ENCODE data around the gene SLC7A5. TPM values are rescaled to one million over a fixed set of nuclear protein-coding genes. Genes with fewer than 3 reads are reported as not detected.
"Not testable (repeated sequence)": the region's sequence is repeated elsewhere in the genome, so short reads cannot be mapped to it uniquely, and the experiment has no call there.

The SLC7A5 gene
- polyA plus RNA-seq, 1 experiment = 17.9 TPM

DNA sequence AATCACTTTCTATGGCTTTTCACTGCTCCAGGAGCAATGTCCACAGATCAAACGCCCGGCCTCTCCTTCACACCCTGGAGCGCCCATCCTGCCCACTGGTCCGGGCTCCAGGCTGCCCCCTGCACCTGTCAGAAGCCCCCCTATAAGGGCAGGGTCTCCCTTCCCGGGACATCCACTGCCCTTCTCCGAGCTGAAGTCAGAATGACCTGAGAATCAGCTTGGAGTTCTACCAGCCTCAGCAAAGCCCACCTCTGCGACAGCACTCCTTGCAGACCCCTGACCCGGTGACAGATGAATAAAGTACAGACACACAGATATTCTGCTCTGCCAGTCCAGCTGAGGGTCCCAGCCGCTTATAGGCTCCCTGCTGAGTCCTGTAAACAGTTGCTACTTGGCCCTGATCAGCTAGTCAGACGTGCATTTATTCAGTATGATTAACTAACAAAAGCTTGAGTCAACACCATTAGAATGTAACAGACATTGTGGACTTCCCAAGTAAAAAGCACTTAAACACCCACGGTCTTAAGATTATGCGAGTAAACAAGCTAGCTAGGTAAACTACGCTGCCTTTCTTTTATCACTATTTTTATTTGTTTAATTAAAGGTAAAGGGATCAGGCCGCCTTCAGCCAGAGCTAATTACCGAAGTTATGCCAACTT, 4.8 kb downstream of the SLC7A5 start:
- no peaks in the 10 kb centered on the region for H3K27me3 ChIP-seq (ENCODE audit: control insufficient read depth, insufficient read depth, low read length)
- DNase-seq (ENCODE audit: low read depth, low spot score) = no peak
- ChIA-PET CTCF (interaction anchor here (2.9 to 3.9 kb wide), 2 partner anchors 15 to 85 kb away, joined by 13 to 14 read pairs; no protein-coding TSS in a partner anchor), POLR2A (interaction anchor here (0.7 to 0.8 kb wide), 2 partner anchors 8 to 12 kb away, joined by 4 to 9 read pairs; no protein-coding TSS in a partner anchor)
- no peak overlapping the region for H3K27ac ChIP-seq (ENCODE audit: low read depth, low read length)
- H3K9me3 ChIP-seq (ENCODE audit: control insufficient read depth, insufficient read depth, low read length) = peaks cover under 1% of the 10 kb centered on the region; the same call in 1 of the 2 replicates
- H3K4me3 ChIP-seq (ENCODE audit: low read depth, low read length) = no peak overlapping the region
- TF ChIP-seq, protein P1, sequence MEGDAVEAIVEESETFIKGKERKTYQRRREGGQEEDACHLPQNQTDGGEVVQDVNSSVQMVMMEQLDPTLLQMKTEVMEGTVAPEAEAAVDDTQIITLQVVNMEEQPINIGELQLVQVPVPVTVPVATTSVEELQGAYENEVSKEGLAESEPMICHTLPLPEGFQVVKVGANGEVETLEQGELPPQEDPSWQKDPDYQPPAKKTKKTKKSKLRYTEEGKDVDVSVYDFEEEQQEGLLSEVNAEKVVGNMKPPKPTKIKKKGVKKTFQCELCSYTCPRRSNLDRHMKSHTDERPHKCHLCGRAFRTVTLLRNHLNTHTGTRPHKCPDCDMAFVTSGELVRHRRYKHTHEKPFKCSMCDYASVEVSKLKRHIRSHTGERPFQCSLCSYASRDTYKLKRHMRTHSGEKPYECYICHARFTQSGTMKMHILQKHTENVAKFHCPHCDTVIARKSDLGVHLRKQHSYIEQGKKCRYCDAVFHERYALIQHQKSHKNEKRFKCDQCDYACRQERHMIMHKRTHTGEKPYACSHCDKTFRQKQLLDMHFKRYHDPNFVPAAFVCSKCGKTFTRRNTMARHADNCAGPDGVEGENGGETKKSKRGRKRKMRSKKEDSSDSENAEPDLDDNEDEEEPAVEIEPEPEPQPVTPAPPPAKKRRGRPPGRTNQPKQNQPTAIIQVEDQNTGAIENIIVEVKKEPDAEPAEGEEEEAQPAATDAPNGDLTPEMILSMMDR (IDR thresholded peaks at IDR 0.05; ENCODE audit: low read depth, low read length) = no peak

DNA sequence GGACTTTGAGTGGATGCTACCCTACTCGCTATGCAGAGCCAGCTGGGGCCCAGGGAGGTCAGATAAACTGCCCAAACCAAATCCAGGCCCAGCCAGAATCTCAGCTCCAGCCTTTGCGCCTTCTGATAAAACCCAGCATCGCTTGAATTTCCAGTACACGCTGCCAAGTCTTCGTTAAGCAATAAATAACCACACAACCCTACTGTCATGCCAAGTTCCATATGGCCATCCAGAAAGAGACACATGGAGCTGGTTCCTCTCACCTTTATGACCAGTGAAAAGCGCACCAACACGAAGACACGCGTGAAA, 6.0 kb downstream of the SLC7A5 start:
- DNase-seq (ENCODE audit: low read depth, low spot score); POLR2A ChIA-PET; H3K4me3 ChIP-seq (ENCODE audit: low read depth, low read length); H3K9me3 ChIP-seq (ENCODE audit: control insufficient read depth, insufficient read depth, low read length); H3K27me3 ChIP-seq (ENCODE audit: control insufficient read depth, insufficient read depth, low read length): not testable (repeated sequence)
- CTCF ChIA-PET = interaction anchor here (3.9 kb wide), 1 partner anchor 84 kb away, joined by 14 read pairs; no protein-coding TSS in a partner anchor
- peak overlapping the region; percentile 21 for H3K27ac ChIP-seq (ENCODE audit: low read depth, low read length)

DNA sequence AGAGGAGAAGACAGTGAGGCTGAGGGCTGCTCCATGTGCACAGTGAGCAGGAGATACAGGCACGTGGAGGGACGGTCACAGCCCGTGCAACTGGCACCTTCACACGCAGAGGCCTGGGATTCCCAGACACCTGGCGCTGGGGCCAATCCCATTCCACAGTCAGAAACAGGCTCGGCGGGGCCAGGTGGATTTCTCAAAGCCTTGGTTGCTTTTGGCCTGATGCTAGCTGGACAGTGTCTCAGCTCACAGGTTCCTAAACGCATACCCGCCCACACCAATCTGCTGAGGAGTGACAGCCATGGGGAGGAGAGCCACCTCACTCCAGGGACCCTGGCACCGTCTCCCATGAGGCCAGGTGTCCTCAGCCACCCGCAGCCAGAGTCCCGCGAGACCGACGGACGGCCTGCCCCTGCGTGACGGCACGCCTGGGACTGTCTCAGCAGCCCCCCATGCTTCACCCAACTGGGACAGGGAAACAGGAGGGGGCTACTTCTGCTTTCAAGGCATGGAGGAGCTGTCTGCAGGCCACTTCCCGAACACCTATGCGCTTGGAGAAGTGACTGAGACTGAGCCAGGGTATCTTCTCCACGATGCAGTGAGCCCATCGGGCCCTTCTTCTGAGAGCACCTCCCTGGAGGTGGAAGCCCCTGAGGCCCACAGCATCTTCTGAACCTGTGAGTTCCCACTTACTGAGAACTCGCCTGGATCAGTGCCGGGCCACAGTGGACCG, 6.5 kb downstream of the SLC7A5 start:
- CTCF ChIA-PET = interaction anchor here (3.9 kb wide), 1 partner anchor 84 kb away, joined by 14 read pairs; no protein-coding TSS in a partner anchor

DNA sequence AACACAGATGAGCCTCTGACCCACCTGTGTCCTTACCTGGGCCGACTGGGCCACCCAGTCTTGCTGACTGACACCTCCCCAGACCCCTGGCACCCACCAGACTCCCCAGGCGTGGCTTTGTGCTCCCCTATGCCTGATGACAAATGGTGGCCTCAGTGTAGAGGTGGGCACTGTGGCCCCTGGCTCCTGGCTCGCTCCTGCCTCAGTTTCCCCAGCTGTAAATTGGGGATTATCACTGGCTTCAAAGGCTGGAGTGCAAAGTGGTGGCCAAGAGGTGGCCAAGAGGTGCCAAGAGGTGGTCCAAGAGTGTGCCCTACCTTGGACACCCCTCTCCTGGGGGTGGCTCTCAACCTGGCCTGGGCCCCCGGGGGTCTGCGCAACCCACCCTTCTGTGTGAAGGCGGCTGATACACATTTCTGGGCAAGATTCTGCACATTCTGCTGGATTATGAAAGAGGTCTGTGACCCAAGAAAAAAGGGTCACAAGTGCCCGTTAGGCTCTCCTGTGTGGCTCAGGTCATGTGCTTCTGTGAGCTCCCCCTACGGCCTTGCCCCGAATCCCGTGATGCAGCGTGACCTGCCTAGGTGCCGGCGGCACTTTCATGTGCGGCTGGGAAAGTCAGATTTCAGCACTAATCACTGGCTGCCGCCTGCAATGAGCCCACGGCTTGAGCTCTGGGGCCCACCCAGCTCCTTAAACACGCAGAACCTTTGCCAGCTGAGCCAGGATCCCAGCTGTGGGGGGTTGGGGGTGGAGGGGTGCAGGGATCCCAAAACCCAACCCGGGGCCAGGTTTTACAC, 7.8 kb downstream of the SLC7A5 start:
- POLR2A ChIA-PET = interaction anchor here (0.7 to 1.6 kb wide), 2 partner anchors 8 to 36 kb away, joined by 5 to 15 read pairs; partner anchors contain the start of gene SLC7A5
- CTCF ChIA-PET = interaction anchor here (0.6 to 4.1 kb wide), 2 partner anchors 10 to 12 kb away, joined by 3 to 17 read pairs; no protein-coding TSS in a partner anchor
- H3K9me3 ChIP-seq (ENCODE audit: control insufficient read depth, insufficient read depth, low read length); H3K27me3 ChIP-seq (ENCODE audit: control insufficient read depth, insufficient read depth, low read length); H3K4me3 ChIP-seq (ENCODE audit: low read depth, low read length); DNase-seq (ENCODE audit: low read depth, low spot score): not testable (repeated sequence)
- H3K27ac ChIP-seq (ENCODE audit: low read depth, low read length) = peak overlapping the region; percentile 81

More for the DNA sequence above, 6.5 kb downstream of the SLC7A5 start:
- POLR2A ChIA-PET; H3K27me3 ChIP-seq (ENCODE audit: control insufficient read depth, insufficient read depth, low read length); H3K4me3 ChIP-seq (ENCODE audit: low read depth, low read length); DNase-seq (ENCODE audit: low read depth, low spot score); H3K9me3 ChIP-seq (ENCODE audit: control insufficient read depth, insufficient read depth, low read length): not testable (repeated sequence)
- H3K27ac ChIP-seq (ENCODE audit: low read depth, low read length) = peak overlapping the region; percentile 21

DNA sequence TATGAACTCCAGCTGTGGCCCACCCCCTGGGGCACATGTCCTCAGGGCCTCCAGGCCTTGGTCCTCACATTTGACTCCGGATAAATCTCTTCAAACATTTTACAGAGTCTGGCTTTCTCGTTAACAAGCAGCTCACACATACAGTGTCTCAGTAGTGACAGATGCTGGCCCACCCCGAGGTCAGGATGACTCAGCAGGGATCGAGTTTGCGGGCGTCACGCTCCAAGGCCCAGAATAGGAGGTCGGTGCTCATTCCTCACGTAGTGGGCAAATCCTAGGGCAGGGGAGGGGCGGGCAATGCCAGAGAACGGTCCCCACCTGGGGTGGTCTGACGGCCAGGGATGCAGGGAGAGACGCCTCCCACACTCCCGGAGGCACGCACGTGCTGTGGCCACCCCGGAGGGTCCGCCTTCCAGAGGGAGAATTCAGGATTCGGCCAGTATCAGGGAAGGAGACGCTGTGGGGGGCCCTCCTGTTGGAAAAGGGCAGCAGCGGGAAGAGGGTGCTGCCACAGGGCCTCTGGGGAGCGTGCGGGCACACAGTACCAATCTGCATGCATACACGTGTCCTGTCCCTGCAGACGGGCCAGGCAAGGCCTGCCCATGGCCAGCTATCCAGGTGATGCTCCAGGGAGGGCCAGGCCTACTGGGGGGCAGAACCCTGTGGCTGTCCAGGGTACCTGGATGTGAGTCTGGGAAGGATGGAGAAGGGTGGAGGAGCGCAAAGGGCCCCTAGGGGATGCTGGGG, 8.6 kb downstream of the SLC7A5 start:
- POLR2A ChIA-PET = interaction anchor here (1.6 kb wide), 1 partner anchor 8 kb away, joined by 5 read pairs; the partner anchor contains the start of gene SLC7A5

DNA sequence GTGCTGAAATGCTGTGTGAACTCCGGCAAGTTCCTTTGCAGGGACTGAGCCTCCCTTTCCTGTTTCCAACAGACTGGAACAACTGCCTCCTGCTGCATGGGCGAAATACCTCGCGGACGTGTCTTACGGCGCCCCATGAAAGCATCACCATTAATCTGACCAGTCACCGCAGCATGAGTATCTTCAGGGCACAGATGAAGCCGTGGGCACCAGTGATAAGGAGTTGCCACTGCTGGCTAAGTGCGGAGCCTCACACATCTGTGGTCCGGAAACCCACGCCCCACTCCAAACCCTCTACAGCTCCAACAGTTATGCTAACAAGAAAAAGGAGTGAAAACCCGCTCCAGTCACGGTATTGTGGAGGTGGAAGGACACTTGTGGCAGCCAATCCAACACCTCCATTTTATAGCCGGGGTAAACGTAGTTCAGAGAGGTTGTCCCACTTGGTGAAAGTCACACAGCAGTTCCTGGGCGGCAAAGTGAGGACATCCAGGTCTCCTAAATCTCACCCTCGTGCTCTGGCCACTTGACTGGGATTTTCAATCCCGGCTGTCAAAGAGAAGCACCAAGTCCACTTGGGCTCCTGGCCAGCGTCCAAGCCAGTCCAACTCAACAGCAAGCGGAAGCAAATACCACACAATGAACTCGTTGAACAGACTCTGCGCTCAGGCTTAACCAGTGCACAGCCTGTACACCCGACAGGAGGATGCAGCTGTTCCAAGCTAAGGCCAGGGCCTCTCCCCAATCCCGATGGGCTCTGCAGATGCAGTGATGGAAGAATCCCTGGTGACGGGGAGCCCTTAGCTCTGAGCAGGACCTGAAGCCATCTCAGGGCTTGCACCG, 10.9 kb downstream of the SLC7A5 start:
- H3K9me3 ChIP-seq (ENCODE audit: control insufficient read depth, insufficient read depth, low read length); H3K27ac ChIP-seq (ENCODE audit: low read depth, low read length); H3K4me3 ChIP-seq (ENCODE audit: low read depth, low read length); DNase-seq (ENCODE audit: low read depth, low spot score); H3K27me3 ChIP-seq (ENCODE audit: control insufficient read depth, insufficient read depth, low read length); POLR2A ChIA-PET: not testable (repeated sequence)
- CTCF ChIA-PET = interaction anchor here (1.4 to 4.1 kb wide), 2 partner anchors 9 to 80 kb away, joined by 10 to 17 read pairs; no protein-coding TSS in a partner anchor

More for the DNA sequence above, 8.6 kb downstream of the SLC7A5 start:
- H3K27ac ChIP-seq (ENCODE audit: low read depth, low read length) = peak overlapping the region; percentile 81
- CTCF ChIA-PET = interaction anchor here (1.9 to 4.1 kb wide), 2 partner anchors 11 kb away, joined by 6 to 17 read pairs; no protein-coding TSS in a partner anchor
- H3K4me3 ChIP-seq (ENCODE audit: low read depth, low read length) = peak overlapping the region; percentile 10; the same call in 1 of the 2 replicates
- no peak for DNase-seq (ENCODE audit: low read depth, low spot score)
- H3K9me3 ChIP-seq (ENCODE audit: control insufficient read depth, insufficient read depth, low read length) = no peaks in the 10 kb centered on the region; the same call in 1 of the 2 replicates
- TF ChIP-seq, protein P1 (IDR thresholded peaks at IDR 0.05; ENCODE audit: low read depth, low read length) = no peak
- no peaks in the 10 kb centered on the region for H3K27me3 ChIP-seq (ENCODE audit: control insufficient read depth, insufficient read depth, low read length)
